Thyroid gland (tissue), 4 donors: ENCODE results near the gene MPG.

ENCODE experiments used
- POLR2A ChIP-seq, 2 donors: fragments of 450-650 bp; IDR thresholded peaks; one replicate each; pipeline ENCODE4 v1.6.1; 2017; ENCODE audit warnings: antibody characterized with exemption in 2 of 2, mild to moderate bottlenecking in 2 of 2, moderate library complexity in 1 of 2
- TF ChIP-seq, protein P1 (sequence below), 6 experiments: fragments of 200-600 bp in 3 of 6; fragments of 450-650 bp in 3 of 6; sonication (generic) in 3 of 6; IDR thresholded peaks; one replicate each; pipeline ENCODE4 v1.5.1; 2016 to 2019; ENCODE audit warnings: antibody characterized with exemption in 6 of 6, mild to moderate bottlenecking in 2 of 6, inconsistent platforms in 1 of 6, moderate library complexity in 1 of 6

DNA sequence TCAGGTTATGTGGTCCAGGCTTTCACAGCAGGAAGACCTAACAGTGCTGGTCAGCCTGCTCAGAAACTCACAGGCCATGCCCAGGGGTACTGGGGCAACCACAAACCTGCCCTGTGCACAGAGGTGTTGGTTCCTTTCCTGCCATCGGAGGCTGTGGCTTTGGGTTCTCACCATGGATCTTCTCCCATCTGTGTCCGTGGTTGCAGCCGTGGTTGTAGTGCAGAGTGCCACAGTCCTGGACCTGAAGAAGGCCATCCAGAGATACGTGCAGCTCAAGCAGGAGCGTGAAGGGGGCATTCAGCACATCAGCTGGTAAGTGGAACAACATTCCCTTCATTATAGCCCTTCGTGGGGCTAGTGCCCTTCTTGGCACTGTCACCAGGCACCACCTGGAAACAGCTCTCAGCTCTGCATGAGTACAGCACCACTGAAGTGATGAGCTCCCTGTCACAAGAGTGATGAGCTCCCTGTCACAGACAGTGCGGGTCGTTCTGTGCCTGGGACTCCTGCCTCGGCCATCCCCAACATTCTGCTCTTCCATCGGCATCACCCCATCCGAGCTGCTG is 22.4 kb upstream of the MPG start:
- TF ChIP-seq, protein P1, sequence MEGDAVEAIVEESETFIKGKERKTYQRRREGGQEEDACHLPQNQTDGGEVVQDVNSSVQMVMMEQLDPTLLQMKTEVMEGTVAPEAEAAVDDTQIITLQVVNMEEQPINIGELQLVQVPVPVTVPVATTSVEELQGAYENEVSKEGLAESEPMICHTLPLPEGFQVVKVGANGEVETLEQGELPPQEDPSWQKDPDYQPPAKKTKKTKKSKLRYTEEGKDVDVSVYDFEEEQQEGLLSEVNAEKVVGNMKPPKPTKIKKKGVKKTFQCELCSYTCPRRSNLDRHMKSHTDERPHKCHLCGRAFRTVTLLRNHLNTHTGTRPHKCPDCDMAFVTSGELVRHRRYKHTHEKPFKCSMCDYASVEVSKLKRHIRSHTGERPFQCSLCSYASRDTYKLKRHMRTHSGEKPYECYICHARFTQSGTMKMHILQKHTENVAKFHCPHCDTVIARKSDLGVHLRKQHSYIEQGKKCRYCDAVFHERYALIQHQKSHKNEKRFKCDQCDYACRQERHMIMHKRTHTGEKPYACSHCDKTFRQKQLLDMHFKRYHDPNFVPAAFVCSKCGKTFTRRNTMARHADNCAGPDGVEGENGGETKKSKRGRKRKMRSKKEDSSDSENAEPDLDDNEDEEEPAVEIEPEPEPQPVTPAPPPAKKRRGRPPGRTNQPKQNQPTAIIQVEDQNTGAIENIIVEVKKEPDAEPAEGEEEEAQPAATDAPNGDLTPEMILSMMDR (IDR thresholded peaks at IDR 0.05) = no peak
- TF ChIP-seq POLR2A (IDR thresholded peaks at IDR 0.05) = no peak
